RWPE2 (cell line): ENCODE results near the gene PLIN5.

ENCODE experiments used
- ATAC-seq: fragments of 200-7000 bp; cut with Tn5 transposase; 3 replicates; pipeline ENCODE4 v1.9.1; 2021; ENCODE audit warnings: low read depth
- DNase-seq: peaks from one replicate; pipeline ENCODE4 v3.0.0-alpha.2; 2020; ENCODE audit warnings: low spot score
- H3K27ac ChIP-seq: fragments of 450-650 bp; 2 replicates; pipeline ENCODE4 v1.5.1; 2017; ENCODE audit warnings: mild to moderate bottlenecking; ENCODE audit not compliant: poor library complexity, severe bottlenecking
- H3K27me3 ChIP-seq: fragments of 250-450 bp; sonication (Bioruptor Pico); 2 replicates; pipeline ENCODE4 v1.5.1; 2021; ENCODE audit warnings: mild to moderate bottlenecking, moderate library complexity; ENCODE audit not compliant: insufficient read depth, poor library complexity, severe bottlenecking
- H3K36me3 ChIP-seq: fragments of 250-450 bp; sonication (Bioruptor Pico); 2 replicates; pipeline ENCODE4 v1.5.1; 2020; ENCODE audit warnings: low read depth, mild to moderate bottlenecking, moderate library complexity
- H3K4me1 ChIP-seq: fragments of 250-450 bp; sonication (Bioruptor Pico); 2 replicates; pipeline ENCODE4 v1.5.1; 2021; ENCODE audit warnings: mild to moderate bottlenecking, moderate library complexity; ENCODE audit not compliant: insufficient read depth, poor library complexity, severe bottlenecking
- H3K4me3 ChIP-seq: fragments of 250-450 bp; sonication (Bioruptor Pico); 2 replicates; pipeline ENCODE4 v1.5.1; 2021; ENCODE audit warnings: mild to moderate bottlenecking, moderate library complexity; ENCODE audit not compliant: severe bottlenecking
- H3K9me3 ChIP-seq: fragments of 250-450 bp; sonication (Bioruptor Pico); 2 replicates; pipeline ENCODE4 v1.5.1; 2021; ENCODE audit warnings: mild to moderate bottlenecking, moderate library complexity; ENCODE audit not compliant: severe bottlenecking
- CTCF ChIP-seq: fragments of 450-650 bp; IDR thresholded peaks from one replicate; pipeline ENCODE4 v1.5.1; 2017; ENCODE audit warnings: mild to moderate bottlenecking, moderate library complexity; ENCODE audit not compliant: poor library complexity, severe bottlenecking

Gene PLIN5

GRCh38 chr19:4577020-4577782, 42.2 kb upstream of the PLIN5 start:
- no peaks in the 10 kb centered on the region for H3K9me3 ChIP-seq

GRCh38 chr19:4576016-4576933, 41.3 kb upstream of the PLIN5 start:
- DNase-seq, result no peak
- ATAC-seq, result no peak
- Histone ChIP-seq H3K9me3 (no peaks in the 10 kb centered on the region), H3K36me3 (no peaks in the 10 kb centered on the region), H3K27ac (peak overlapping the region; percentile 36), H3K4me1 (peaks cover 7% of the 10 kb centered on the region), H3K27me3 (peaks cover 19% of the 10 kb centered on the region), H3K4me3 (no peak overlapping the region)
- TF ChIP-seq CTCF, result peak; percentile 61

More at GRCh38 chr19:4577020-4577782, 42.2 kb upstream of the PLIN5 start:
- Histone ChIP-seq H3K27ac (no peak overlapping the region), H3K27me3 (peaks cover 25% of the 10 kb centered on the region), H3K36me3 (no peaks in the 10 kb centered on the region), H3K4me3 (no peak overlapping the region), H3K4me1 (peaks cover 7% of the 10 kb centered on the region)
- ATAC-seq, result 0 out of 3 replicates have a peak, but pooled peaks have one; percentile 22
- no peak for DNase-seq
- no peak for TF ChIP-seq CTCF

- no peaks in the 10 kb centered on the region for H3K9me3 ChIP-seq
- DNase-seq (no peak), ATAC-seq (peak; percentile 61)
- peaks cover 18% of the 10 kb centered on the region for H3K27me3 ChIP-seq
- H3K27ac ChIP-seq, result peak overlapping the region; percentile 36
- H3K36me3 ChIP-seq, result no peaks in the 10 kb centered on the region
- no peak for TF ChIP-seq CTCF
- no peak overlapping the region for H3K4me3 ChIP-seq
- H3K4me1 ChIP-seq, result peaks cover 7% of the 10 kb centered on the region
Observed at GRCh38 chr19:4575267-4576015, 40.4 kb upstream of the PLIN5 start.

- DNase-seq, result no peak
- ATAC-seq, result no peak
- no peak overlapping the region for H3K27ac ChIP-seq
- no peaks in the 10 kb centered on the region for H3K9me3 ChIP-seq
- peaks cover under 1% of the 10 kb centered on the region for H3K27me3 ChIP-seq
- no peak for TF ChIP-seq CTCF
- H3K4me3 ChIP-seq, result no peak overlapping the region
- peaks cover 7% of the 10 kb centered on the region for H3K4me1 ChIP-seq
- no peaks in the 10 kb centered on the region for H3K36me3 ChIP-seq
Observed at GRCh38 chr19:4573682-4574081, 38.7 kb upstream of the PLIN5 start.
